Activated CD4-positive, alpha-beta T cell treated with anti-CD3 and anti-CD28 coated beads for 48 hours (primary cell): Measurements from ENCODE around the gene ZNF423.

Experiments
- DNase-seq: peaks from one replicate; pipeline ENCODE4 v3.0.0-alpha.2; 2020

ZNF423 gene

DNA sequence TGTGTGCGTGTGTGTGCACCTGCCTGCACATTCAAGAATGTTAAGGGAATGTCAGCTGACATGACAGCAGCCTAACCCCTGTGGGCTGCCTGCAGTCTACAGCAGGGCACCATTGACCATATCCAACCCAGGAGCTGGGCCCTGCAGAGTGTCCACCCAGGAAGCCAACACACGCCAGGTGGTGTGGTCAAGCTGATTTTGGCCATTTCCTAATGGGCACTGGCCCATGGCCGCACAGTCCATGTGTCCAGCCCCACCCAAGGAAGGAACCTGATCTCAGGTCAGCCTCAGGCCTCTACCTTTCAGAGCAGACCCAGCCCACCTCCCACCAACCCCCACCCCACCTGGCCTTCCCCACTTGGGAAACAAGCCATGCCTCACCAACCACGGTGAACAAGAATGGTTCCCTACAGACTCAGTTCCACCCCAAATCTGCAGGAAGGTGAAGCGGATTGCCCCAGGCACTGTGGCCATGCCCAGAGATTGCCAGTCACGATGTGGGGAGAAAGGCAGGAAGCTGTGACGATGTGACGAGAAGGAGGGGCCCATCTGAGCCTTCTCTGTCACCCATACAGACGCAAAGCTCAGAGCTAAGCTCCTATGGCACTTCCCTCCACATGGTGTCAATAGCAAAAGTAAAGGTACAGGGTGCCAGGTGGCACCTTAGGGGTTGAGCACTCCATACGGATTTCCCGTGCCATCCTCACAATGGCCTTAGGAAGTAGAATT is 77.5 kb downstream of the ZNF423 start:
- DNase-seq: no peak

- no peak for DNase-seq
These were observed 79.2 kb downstream of the ZNF423 start for GRCh38 chr16:49776734-49777133.

DNA sequence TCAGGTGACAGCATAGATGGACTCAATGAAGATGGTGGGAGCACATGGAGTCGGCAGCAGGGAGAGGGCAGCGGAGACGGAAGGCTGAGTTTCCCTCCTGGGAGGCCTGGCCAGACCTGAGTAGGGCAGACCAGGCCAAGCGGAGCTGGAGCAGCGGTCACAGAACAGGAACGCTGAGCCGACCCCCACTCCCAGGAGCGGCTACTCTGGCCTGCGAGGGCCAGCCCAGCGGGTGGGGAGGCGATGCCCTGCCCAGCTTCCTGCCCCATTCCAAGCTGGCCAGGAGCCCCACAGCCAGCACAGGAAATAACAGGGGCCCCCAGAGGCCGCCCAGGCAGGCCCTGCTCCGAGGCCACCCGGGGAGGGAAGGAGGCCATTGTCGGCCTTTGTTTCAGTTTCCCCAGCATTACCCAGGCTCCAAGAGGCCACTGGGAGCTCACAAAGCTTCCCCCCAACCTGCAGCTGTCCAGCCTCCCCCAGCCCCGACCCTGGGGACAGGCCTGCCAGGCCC is 79.8 kb downstream of the ZNF423 start:
- DNase-seq: no peak

DNA sequence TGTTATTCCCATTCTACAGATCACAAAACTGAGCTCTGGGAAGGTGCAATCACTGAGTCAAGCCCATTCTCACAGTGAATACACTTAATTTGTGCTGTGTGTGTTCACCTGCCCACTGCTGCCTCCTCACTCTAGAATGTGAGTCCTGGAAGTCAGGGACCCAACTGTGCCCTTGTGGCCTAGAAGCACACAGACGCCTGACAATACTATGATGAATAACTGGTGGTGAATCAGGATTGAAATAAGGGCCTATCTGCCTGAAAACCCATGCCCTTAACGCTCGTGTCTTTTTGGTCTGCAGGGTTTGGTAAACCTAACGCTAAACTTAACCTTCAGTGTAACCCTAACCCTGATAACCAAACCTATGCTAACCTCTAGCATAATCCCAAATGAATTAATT is 80.3 kb downstream of the ZNF423 start:
- DNase-seq: no peak

DNA sequence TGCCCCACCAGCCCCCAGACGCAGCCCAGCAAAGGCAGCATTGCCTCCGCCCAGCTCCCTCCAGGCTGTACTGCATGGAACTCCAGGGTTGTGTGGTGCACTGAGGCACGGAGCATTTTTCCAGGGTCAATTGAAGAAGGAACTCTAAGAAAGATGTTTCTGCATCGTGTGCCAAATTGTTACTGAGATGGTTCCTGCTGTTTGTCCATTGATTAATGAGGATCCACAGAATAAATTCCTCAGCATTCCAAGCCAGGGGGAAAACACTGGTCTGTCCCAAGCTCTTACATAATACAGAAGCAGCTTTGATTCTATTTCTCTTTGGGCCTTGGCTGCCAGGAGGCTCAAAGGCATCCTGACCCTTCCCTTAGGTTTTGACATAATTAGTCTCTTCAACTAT is 80.9 kb downstream of the ZNF423 start:
- no peak for DNase-seq

- no peak for DNase-seq
These were observed 82.1 kb downstream of the ZNF423 start for GRCh38 chr16:49773534-49774475.

DNA sequence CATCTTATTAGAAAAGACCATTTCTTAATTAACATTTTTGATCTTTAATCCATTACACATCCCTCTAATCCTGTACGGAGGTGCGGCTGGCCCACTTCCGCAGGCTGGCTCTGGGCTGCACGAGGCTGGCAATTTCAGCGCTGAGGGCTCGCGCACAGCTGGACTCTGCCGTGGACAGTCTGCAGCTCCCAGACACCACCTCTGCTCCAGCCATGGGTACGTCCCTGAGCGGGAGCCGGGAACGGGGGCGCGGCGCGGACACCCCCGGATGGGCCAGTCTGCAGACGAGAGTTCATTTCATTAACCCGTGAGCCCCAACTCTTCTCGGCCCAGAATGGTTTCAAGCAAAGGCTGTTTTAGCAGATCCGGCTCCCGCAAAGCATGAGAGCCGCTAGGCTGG is 87.9 kb downstream of the ZNF423 start:
- DNase-seq: no peak

DNA sequence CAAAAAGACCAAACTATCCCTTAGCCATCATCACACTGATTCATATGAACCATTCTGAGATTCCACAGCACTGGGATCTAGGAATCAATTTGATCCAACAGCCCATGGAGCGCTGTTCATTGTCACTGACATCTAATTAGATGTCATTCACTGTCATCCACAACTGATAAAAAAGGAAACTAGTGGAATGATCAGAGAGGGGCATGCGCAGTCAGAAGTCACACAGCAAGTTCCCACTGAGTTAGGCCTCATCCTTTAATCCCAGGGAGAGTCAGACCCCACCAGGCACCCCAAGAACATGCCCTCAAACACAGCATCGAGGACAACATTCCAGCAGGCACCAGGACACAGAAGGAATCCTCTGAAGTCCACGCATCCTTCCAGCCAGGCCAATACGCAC is 88.5 kb downstream of the ZNF423 start:
- DNase-seq: no peak

DNA sequence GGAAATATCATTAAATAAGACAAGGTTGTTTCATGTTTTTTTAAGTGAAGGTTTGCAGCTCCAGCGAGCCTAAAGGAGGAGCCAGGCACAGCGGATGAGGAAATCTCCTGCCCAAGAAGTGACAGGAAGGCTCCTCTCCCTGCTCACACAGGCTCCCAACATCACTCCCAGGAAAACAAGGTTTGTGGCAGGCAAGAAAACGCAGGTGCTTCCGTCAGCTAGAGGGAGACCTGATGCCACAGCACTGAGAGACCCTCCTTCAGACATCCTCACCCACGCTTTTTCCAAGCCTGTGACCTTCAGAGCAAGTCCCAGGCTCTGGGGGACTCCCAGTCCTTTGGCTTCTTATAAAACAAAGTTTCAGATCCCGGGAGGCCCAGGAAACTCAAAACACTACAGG is 89.7 kb downstream of the ZNF423 start:
- DNase-seq: no peak

GRCh38 chr16:49763826-49764225 is 92.1 kb downstream of the ZNF423 start:
- DNase-seq: no peak

DNA sequence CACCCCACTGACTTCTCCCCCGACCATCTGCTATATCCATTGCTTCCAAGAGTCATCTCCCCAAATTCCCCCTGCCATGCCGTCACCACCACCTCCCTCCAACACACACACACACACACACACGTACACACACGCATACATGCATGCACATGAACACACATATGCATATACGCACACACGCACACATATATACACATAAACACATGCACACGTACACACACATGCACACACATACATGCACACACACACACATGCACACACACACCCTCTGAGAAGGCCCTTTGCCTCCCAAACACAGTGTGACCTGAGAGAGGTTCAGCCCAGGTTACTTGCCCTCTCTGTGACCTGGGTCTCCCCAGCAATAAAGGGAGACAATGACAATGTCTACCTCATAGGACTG is 95.1 kb downstream of the ZNF423 start:
- no peak for DNase-seq

GRCh38 chr16:49757559-49758069 is 98.3 kb downstream of the ZNF423 start:
- DNase-seq: no peak

GRCh38 chr16:49756775-49757558 is 98.9 kb downstream of the ZNF423 start:
- no peak for DNase-seq

DNA sequence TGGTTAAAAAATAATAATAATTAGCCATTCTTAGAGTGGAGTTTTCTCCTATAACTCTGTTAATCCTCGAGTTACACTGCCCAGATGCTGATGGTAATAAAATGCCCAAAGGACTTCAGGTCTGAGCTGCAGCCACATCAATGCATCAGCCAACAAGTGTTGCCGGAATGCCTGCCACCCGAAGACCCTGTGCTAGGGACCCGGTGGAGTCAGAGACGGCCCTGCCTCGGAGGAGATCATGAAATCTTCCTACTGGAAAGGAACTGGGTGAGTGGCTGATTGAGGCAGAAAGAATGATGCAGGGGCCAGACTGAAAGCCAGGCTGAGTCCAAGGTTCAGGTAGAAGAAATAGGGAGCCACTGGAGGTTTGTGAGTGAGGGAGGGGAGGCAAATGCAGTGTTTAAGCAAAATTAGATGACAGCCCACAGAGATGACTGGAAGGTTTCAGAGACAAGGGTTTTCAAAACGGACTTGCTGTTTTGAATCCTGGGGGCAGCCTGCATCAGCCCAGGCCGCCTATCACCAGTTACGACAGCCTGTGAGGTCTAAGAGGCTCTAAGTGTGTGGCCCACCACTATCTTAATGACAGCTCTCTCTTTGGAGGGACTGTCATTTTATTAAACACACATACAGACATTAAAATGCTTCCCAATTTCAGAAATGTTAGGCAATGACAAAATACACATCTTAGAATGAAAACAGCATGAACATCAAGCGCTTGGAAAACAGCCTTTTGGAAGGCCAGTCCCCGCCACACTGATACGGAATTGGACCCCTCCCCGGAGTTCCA is 100.0 kb downstream of the ZNF423 start:
- no peak for DNase-seq

GRCh38 chr16:49755313-49755620 is 100.6 kb downstream of the ZNF423 start:
- DNase-seq: no peak

- peak; percentile 11 for DNase-seq
These were observed 101.2 kb downstream of the ZNF423 start for GRCh38 chr16:49754495-49755312.

- no peak for DNase-seq
These were observed 105.4 kb downstream of the ZNF423 start for GRCh38 chr16:49750341-49751000.

- no peak for DNase-seq
These were observed 106.1 kb downstream of the ZNF423 start for GRCh38 chr16:49749816-49750215.

DNA sequence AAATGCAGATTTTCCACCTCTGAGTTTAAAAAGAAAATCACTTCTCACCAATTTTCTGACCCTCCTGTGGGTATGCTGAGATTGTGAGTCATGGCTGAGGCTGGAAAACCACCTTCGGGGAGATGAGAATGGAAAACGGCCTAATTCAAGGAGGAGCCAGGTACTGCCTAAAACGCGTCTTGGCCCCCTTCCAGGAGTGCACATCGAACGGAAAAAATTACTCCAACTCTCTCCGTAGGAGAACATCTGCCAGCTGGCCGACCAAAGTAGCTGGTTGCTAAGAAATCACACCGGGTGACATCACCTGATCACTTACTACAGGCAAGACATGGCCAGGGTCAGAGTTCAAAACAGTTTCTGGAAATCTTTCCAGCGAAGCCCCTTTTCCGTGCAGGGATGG is 107.6 kb downstream of the ZNF423 start:
- peak; percentile 67 for DNase-seq

DNA sequence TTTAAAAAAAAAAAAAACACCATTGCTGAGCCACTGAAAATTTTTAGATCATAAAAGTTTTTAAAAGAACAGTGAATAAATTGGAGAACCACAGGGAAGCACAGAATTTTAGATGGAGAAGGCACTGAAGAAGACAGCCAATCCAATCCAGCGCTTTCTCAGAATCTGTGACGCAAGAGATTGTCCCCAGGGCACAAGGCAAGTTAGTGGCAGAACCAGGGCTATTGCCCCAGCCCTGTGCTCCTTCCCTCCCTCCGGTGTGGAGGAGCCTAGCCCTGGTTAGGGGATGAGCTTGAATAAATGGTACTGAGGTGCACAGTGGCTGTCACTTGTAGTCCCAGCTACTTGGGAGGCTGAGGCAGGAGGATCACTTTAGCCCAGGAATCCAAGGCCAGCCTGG is 108.3 kb downstream of the ZNF423 start:
- DNase-seq: no peak

DNA sequence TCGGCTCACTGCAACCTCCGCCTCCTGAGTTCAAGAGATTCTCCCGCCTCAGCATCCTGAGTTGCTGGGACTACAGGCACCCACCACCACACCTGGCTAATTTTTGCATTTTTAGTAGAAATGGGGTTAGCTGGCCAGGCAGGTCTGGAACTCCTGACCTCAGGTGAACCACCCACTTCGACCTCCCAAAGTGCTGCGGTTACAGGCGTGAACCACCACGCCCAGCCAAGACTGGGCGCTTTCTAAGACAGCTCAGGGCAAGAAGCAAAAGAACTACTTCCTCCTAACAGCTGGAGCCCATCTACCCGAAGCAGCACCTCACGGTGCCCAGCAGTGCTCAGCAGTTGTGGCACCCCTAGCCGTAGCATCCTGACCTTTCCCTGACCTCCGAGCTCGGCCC is 109.4 kb downstream of the ZNF423 start:
- no peak for DNase-seq
